ENCODE results near the gene TMX1. TPM values are rescaled to one million over a fixed set of nuclear protein-coding genes. Genes with fewer than 3 reads are reported as not detected.
A peak's percentile ranks its signal among the peaks of the same experiment; 100 is the strongest.

The TMX1 gene
- total RNA-seq, 6 experiments from 2014 or later, result 38.3 to 48.3 (median 46.0) TPM

- no peak for DNase-seq
- Mint-ChIP-seq H3K9me3 (peaks cover 5% of the 10 kb centered on the region; the same call in 1 of the 2 replicates), H3K4me1 (ENCODE audit: low read depth) (no peaks in the 10 kb centered on the region; the same call in 1 of the 2 replicates), H3K27ac (no peak overlapping the region), H3K4me3 (no peak overlapping the region), H3K36me3 (ENCODE audit: low read depth) (peaks cover 9% of the 10 kb centered on the region), H3K27me3 (ENCODE audit: insufficient read depth) (no peaks in the 10 kb centered on the region)
- no peak for TF ChIP-seq CTCF (IDR thresholded peaks at IDR 0.05)
Measured at GRCh38 chr14:51258280-51258679, 18.2 kb downstream of the TMX1 start.

GRCh38 chr14:51258788-51259187 is 18.7 kb downstream of the TMX1 start:
- no peaks in the 10 kb centered on the region; the same call in 1 of the 2 replicates for H3K4me1 Mint-ChIP-seq (ENCODE audit: low read depth)
- H3K9me3 Mint-ChIP-seq, result peaks cover 5% of the 10 kb centered on the region; the same call in 1 of the 2 replicates
- no peak overlapping the region for H3K27ac Mint-ChIP-seq
- no peak for DNase-seq
- no peak for TF ChIP-seq CTCF (IDR thresholded peaks at IDR 0.05)
- no peak overlapping the region for H3K4me3 Mint-ChIP-seq
- peaks cover 9% of the 10 kb centered on the region for H3K36me3 Mint-ChIP-seq (ENCODE audit: low read depth)
- no peaks in the 10 kb centered on the region for H3K27me3 Mint-ChIP-seq (ENCODE audit: insufficient read depth)

DNA sequence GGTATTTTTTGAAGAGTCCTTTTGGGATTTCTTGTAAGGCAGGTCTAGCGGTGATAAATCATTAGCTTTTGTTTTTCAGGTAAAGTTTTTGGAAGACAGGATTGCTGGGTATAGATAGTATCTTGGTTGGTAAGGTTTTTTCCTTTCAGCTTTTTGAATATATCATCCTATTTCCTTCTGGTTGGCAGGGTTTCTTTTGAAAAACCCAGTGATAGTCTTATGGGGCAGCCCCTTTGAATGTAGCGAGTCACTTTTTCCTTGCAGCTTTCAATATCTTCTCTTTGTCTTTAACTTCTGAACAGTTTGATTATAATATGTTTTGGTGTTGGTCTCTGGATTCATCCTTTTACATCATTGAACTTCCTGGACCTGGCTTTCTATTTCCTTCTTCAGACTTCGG is 20.2 kb downstream of the TMX1 start:
- Mint-ChIP-seq H3K27ac (no peak overlapping the region), H3K9me3 (peaks cover 5% of the 10 kb centered on the region; the same call in 1 of the 2 replicates), H3K27me3 (ENCODE audit: insufficient read depth) (no peaks in the 10 kb centered on the region), H3K4me1 (ENCODE audit: low read depth) (peaks cover 3% of the 10 kb centered on the region), H3K4me3 (no peak overlapping the region), H3K36me3 (ENCODE audit: low read depth) (peaks cover 9% of the 10 kb centered on the region)
- DNase-seq, result no peak
- no peak for TF ChIP-seq CTCF (IDR thresholded peaks at IDR 0.05)

DNA sequence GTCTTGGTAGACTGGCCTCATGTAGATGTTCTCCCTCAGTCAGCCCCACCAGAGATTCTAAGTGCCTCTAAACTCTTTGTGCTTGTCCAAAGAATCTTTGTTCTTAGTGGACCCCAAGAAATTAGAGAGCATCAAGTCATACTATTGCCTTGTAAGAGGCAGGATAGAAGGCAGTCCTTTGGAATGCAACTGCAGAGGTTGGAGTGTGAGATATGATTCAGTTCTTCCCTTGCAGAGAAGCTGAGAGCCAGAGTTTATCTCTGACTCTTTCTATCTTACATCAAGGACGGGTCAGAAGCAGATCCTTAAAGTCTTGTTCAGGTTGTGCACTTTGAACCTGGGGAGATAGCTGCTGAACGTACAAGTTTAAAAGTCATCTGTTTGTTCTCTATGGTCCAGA is 21.1 kb downstream of the TMX1 start:
- Mint-ChIP-seq H3K4me3 (no peak overlapping the region), H3K9me3 (peaks cover 5% of the 10 kb centered on the region; the same call in 1 of the 2 replicates), H3K36me3 (ENCODE audit: low read depth) (peaks cover 9% of the 10 kb centered on the region), H3K27me3 (ENCODE audit: insufficient read depth) (no peaks in the 10 kb centered on the region), H3K4me1 (ENCODE audit: low read depth) (peaks cover 9% of the 10 kb centered on the region), H3K27ac (peak overlapping the region; percentile 2; the same call in 1 of the 2 replicates)
- TF ChIP-seq CTCF (IDR thresholded peaks at IDR 0.05), result no peak
- no peak for DNase-seq

DNA sequence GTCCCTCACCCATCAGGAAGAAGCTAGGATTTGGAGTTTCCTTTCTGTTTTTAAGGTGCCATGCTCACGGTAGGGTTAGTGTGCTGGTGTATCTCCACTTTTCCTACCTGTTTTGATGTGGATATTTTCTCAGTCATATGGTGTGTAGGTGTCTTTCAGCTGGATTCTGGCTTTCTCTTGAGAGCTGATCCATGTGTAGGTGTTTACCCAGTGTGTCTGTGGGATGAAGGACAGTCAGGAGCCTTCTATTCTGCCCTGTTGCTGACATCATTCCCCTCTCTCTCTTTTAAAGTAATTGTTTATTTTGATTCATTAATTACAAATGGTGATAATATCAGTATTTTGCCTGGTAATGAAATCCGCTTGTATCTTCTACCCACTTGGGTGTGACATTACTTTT is 22.8 kb downstream of the TMX1 start:
- Mint-ChIP-seq H3K27me3 (ENCODE audit: insufficient read depth) (no peaks in the 10 kb centered on the region), H3K4me3 (no peak overlapping the region), H3K36me3 (ENCODE audit: low read depth) (peaks cover 9% of the 10 kb centered on the region), H3K4me1 (ENCODE audit: low read depth) (peaks cover 12% of the 10 kb centered on the region), H3K27ac (no peak overlapping the region), H3K9me3 (peaks cover 5% of the 10 kb centered on the region; the same call in 1 of the 2 replicates)
- DNase-seq, result no peak
- no peak for TF ChIP-seq CTCF (IDR thresholded peaks at IDR 0.05)

GRCh38 chr14:51269634-51270033 is 29.6 kb downstream of the TMX1 start:
- Mint-ChIP-seq H3K27me3 (ENCODE audit: insufficient read depth) (peaks cover 3% of the 10 kb centered on the region; the same call in 1 of the 2 replicates), H3K9me3 (no peaks in the 10 kb centered on the region), H3K4me3 (no peak overlapping the region), H3K27ac (no peak overlapping the region), H3K4me1 (ENCODE audit: low read depth) (peaks cover 20% of the 10 kb centered on the region), H3K36me3 (ENCODE audit: low read depth) (no peaks in the 10 kb centered on the region; the same call in 1 of the 2 replicates)
- TF ChIP-seq CTCF (IDR thresholded peaks at IDR 0.05), result no peak
- peak; percentile 4 for DNase-seq

Data from HFFc6 (cell line).